Natural killer cell (primary cell): ENCODE data around the gene TULP4. TPM values are rescaled to one million over a fixed set of nuclear protein-coding genes. Genes with fewer than 3 reads are reported as not detected.
"Not testable (repeated sequence)": the region's sequence is repeated elsewhere in the genome, so short reads cannot be mapped to it uniquely, and the experiment has no call there.

Experiments used
- ATAC-seq, 3 donors: fragments of 150-1000 bp in 2 of 3; fragments of 200-7000 bp in 1 of 3; cut with Tn5 transposase; 1 replicate in 1 of 3; 2 replicates in 2 of 3; pipeline ENCODE4 v1.10.0; 2021; ENCODE audit warnings: mild to moderate bottlenecking in 2 of 3, moderate library complexity in 2 of 3
- DNase-seq, 2 donors: peaks; one replicate each; pipeline versions ENCODE4 v3.0.0 to v3.0.0-alpha.2; 2013 to 2021; ENCODE audit warnings: mixed read lengths in 1 of 2
- H3K27ac ChIP-seq: one replicate; pipeline ENCODE4 v1.5.1; 2013; ENCODE audit warnings: mild to moderate bottlenecking, low read length
- H3K27me3 ChIP-seq: one replicate; pipeline ENCODE4 v1.6.1; 2013; ENCODE audit warnings: low read length; ENCODE audit not compliant: control insufficient read depth, insufficient read depth
- H3K36me3 ChIP-seq: one replicate; pipeline ENCODE4 v1.6.1; 2013; ENCODE audit warnings: low read length; ENCODE audit not compliant: control insufficient read depth, insufficient read depth
- H3K4me1 ChIP-seq: one replicate; pipeline ENCODE4 v1.6.1; 2013; ENCODE audit warnings: low read length; ENCODE audit not compliant: control insufficient read depth, insufficient read depth
- H3K4me3 ChIP-seq: one replicate; pipeline ENCODE4 v1.5.1; 2013; ENCODE audit warnings: low read length
- H3K9me3 ChIP-seq: one replicate; pipeline ENCODE4 v1.6.1; 2013; ENCODE audit warnings: low read length; ENCODE audit not compliant: control insufficient read depth, insufficient read depth
- H3K27ac Mint-ChIP-seq, 2 donors: one replicate each; pipeline ENCODE4 v1.8.0; 2022; ENCODE audit warnings: mild to moderate bottlenecking in 2 of 2, mixed read lengths in 2 of 2, moderate library complexity in 1 of 2
- H3K27me3 Mint-ChIP-seq, 2 donors: one replicate each; pipeline ENCODE4 v1.8.0; 2022; ENCODE audit warnings: low read depth in 2 of 2, mixed read lengths in 2 of 2
- H3K36me3 Mint-ChIP-seq: one replicate; pipeline ENCODE4 v1.8.0; 2022; ENCODE audit warnings: mixed read lengths
- H3K4me1 Mint-ChIP-seq, 2 donors: one replicate each; pipeline ENCODE4 v1.8.0; 2022; ENCODE audit warnings: mixed read lengths in 2 of 2
- H3K4me3 Mint-ChIP-seq: one replicate; pipeline ENCODE4 v1.8.0; 2022; ENCODE audit warnings: mild to moderate bottlenecking, moderate library complexity, mixed read lengths
- H3K9me3 Mint-ChIP-seq, 2 donors: one replicate each; pipeline ENCODE4 v1.8.0; 2022; ENCODE audit warnings: mixed read lengths in 2 of 2
- CTCF ChIP-seq: fragments of 200-600 bp; IDR thresholded peaks from one replicate; pipeline ENCODE4 v1.8.0; 2022; ENCODE audit warnings: antibody characterized with exemption
- WGBS: methylation state at CpG from one replicate; pipeline ENCODE4 v1.1.7; 2013; ENCODE audit warnings: missing lambda C conversion rate; ENCODE audit not compliant: insufficient coverage; 5-methylcytosine and 5-hydroxymethylcytosine counted together
- intact Hi-C: fragments of 100-400 bp; cut with micrococcal nuclease; formaldehyde crosslinking; loops from one replicate; pipeline ENCODE4 v1.14.2; 2022
- total RNA-seq, 4 donors: library from RNA; stranded (reverse); fragments of 120-200 nt in 1 of 4; gene quantifications; one replicate each; pipeline versions ENCODE4 v1.2.3 to v1.2.4, GENCODE V29; 2013 to 2022

Gene TULP4
- total RNA-seq, 3 donors from 2014 or later (not counting 1 experiment from before 2014, with no cell fraction given), result 75.2 to 89.5 (median 88.3) TPM

DNA sequence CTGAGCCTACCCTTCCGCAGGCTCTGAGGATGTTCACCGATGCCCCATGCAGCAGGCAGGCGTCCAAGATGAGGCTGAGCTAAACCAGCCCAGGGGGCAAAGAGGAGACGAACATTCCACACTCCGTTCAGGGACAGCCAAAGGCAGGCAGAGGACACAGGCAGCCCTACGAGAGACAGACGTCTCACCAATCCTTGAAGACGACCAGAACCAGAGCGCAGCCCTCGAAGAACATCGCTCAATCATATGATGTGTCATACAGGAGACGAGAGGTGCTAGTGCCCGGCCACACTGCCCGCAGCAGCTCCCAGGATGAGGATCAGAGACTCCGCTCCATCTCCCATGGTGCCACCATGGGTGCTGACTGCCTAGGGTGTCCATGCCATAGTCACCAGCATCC, 212.0 kb downstream of the TULP4 start:
- Mint-ChIP-seq H3K4me3 (no peak overlapping the region), H3K27ac (no peak overlapping the region), H3K36me3 (no peaks in the 10 kb centered on the region), H3K4me1 (no peaks in the 10 kb centered on the region), H3K27me3 (peaks cover 46 to 67% of the 10 kb centered on the region in 2 donors), H3K9me3 (no peaks in the 10 kb centered on the region)
- Histone ChIP-seq H3K4me1 (no peaks in the 10 kb centered on the region), H3K4me3 (no peak overlapping the region), H3K27ac (no peak overlapping the region), H3K9me3 (no peaks in the 10 kb centered on the region), H3K36me3 (no peaks in the 10 kb centered on the region), H3K27me3 (peaks cover 2% of the 10 kb centered on the region)
- intact Hi-C loops, result no loop called here
- TF ChIP-seq CTCF, result no peak
- no peak for ATAC-seq
- 91% methylated on average over 15 of the region's 15 CpGs for WGBS
- no peak for DNase-seq

GRCh38 chr6:158527858-158528257, 215.6 kb downstream of the TULP4 start:
- H3K27ac ChIP-seq, intact Hi-C loops, H3K27me3 ChIP-seq, H3K4me3 ChIP-seq, ATAC-seq, H3K4me1 ChIP-seq, DNase-seq, H3K9me3 Mint-ChIP-seq, H3K36me3 Mint-ChIP-seq, H3K4me1 Mint-ChIP-seq, H3K27ac Mint-ChIP-seq, H3K9me3 ChIP-seq, H3K36me3 ChIP-seq, H3K4me3 Mint-ChIP-seq: not testable (repeated sequence)
- peaks cover 62 to 77% of the 10 kb centered on the region in 2 donors for H3K27me3 Mint-ChIP-seq
- WGBS, result 78% methylated on average over 1 of the region's 1 CpG

DNA sequence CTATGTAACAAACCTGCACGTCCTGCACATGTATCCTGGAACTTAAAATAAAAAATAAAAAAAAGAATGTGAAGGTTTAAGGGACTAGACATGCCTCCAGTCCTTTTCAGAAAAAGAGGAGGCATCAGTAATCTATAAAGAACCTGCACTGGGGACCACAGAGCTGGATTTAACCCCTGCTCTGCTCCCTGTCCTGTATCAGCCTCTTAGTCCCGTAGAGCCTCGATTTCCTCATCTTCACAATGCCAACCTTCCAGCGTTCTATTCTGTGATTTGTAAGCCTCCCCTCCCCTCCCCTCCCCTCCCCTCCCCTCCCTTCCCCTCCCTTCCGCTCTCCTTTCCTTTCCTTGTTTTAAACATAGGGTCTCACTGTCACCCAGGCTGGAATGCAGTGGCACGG, 216.6 kb downstream of the TULP4 start:
- Mint-ChIP-seq H3K4me1 (no peaks in the 10 kb centered on the region), H3K9me3 (peaks cover 0 to 3% of the 10 kb centered on the region in 2 donors), H3K27me3 (peaks cover 62 to 76% of the 10 kb centered on the region in 2 donors), H3K4me3 (no peak overlapping the region), H3K27ac (no peak overlapping the region), H3K36me3 (peaks cover 14% of the 10 kb centered on the region)
- peaks cover 2% of the 10 kb centered on the region for H3K27me3 ChIP-seq
- WGBS, result 77% methylated on average over 2 of the region's 6 CpGs
- H3K27ac ChIP-seq, result no peak overlapping the region
- ATAC-seq (no peak), DNase-seq (no peak)
- H3K4me3 ChIP-seq, result no peak overlapping the region
- H3K4me1 ChIP-seq, result no peaks in the 10 kb centered on the region
- intact Hi-C loops, result no loop called here
- H3K9me3 ChIP-seq, result no peaks in the 10 kb centered on the region
- no peak for TF ChIP-seq CTCF
- no peaks in the 10 kb centered on the region for H3K36me3 ChIP-seq

GRCh38 chr6:158529629-158530028, 217.4 kb downstream of the TULP4 start:
- peaks cover 0 to 3% of the 10 kb centered on the region in 2 donors for H3K9me3 Mint-ChIP-seq
- no peak for DNase-seq
- intact Hi-C loops, result no loop called here
- peaks cover 58 to 69% of the 10 kb centered on the region in 2 donors for H3K27me3 Mint-ChIP-seq
- H3K4me1 Mint-ChIP-seq, result no peaks in the 10 kb centered on the region
- H3K27me3 ChIP-seq, result peaks cover under 1% of the 10 kb centered on the region
- 82% methylated on average over 8 of the region's 8 CpGs for WGBS
- no peak for TF ChIP-seq CTCF
- no peak overlapping the region for H3K4me3 Mint-ChIP-seq
- H3K4me3 ChIP-seq, result no peak overlapping the region
- ATAC-seq, result no peak
- H3K27ac Mint-ChIP-seq, result no peak overlapping the region
- no peaks in the 10 kb centered on the region for H3K9me3 ChIP-seq
- H3K36me3 ChIP-seq, result no peaks in the 10 kb centered on the region
- peaks cover 14% of the 10 kb centered on the region for H3K36me3 Mint-ChIP-seq
- H3K4me1 ChIP-seq, result no peaks in the 10 kb centered on the region
- no peak overlapping the region for H3K27ac ChIP-seq
